Measurements from ENCODE around the gene TTLL5.

TTLL5 gene

DNA sequence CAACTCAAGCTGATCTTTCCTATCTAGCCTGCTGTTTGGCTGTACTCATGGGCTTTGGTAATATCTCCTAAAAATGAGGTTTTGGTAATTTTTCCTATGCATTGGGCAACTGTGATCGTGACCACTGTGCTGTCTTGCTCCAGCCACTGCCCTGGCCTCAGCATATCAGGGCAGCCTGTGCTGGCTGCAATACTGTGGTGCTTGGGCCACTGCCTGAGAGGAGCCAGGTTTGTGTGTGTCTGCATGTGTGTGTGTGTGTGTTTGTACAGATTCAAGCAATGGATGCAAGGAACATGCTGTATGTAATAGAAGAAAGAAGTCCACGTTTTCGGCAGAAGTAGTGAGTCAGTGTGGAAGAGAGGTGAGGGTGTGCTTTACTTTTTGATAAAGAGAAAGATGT, 13.4 kb upstream of the TTLL5 start:
- no peak for DNase-seq
- Histone ChIP-seq H3K4me1 (no peaks in the 10 kb centered on the region), H3K9me3 (no peaks in the 10 kb centered on the region), H3K27me3 (no peaks in the 10 kb centered on the region), H3K4me3 (ENCODE audit: low read depth, low read length) (no peak overlapping the region), H3K36me3 (peaks cover 32% of the 10 kb centered on the region)
- no peak for TF ChIP-seq CTCF (IDR thresholded peaks at IDR 0.05; ENCODE audit: low read depth, low read length)

DNA sequence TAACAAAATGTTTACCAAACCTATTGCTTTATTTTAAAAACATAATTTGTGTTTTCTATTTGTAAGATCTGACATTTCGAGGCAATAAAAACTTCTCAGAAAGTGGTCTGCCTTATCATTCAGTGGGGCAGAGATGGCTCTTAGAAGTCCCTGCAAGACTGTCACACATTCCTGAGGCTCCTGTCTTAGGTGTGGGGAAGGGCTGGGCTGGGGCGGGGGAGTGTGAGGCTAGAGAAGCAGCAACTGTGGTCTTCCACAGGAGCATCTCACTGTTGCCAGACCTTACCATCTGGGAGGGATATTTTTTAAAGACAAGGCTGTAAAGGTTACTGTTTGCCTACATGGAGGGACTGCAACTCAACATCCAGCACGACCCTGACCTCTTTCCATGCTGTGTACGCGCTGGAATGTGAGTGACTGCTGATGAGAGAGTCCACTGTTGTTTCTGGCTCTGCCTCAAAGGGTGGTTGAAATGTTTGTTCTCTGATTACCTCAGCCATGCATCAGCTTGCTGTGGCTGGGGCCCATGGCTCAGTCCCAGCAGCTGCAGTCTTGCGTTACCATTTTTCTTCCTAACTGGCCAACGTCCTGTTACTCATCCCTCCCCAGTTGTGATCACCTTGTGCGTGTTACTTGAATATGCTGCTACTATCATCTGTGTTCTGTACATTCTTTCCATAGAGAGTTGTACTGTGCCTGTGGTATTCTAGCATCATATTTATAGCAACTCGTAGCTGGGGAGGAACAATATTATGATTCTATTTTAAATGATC, 12.8 kb upstream of the TTLL5 start:
- H3K27me3 ChIP-seq = no peaks in the 10 kb centered on the region
- H3K36me3 ChIP-seq = peaks cover 32% of the 10 kb centered on the region
- no peaks in the 10 kb centered on the region for H3K9me3 ChIP-seq
- DNase-seq = no peak
- no peak overlapping the region for H3K4me3 ChIP-seq (ENCODE audit: low read depth, low read length)
- no peak for TF ChIP-seq CTCF (IDR thresholded peaks at IDR 0.05; ENCODE audit: low read depth, low read length)
- H3K4me1 ChIP-seq = no peaks in the 10 kb centered on the region

- DNase-seq = no peak
- peaks cover 37% of the 10 kb centered on the region for H3K36me3 ChIP-seq
- no peak for TF ChIP-seq CTCF (IDR thresholded peaks at IDR 0.05; ENCODE audit: low read depth, low read length)
- H3K27me3 ChIP-seq = no peaks in the 10 kb centered on the region
- no peak overlapping the region for H3K4me3 ChIP-seq (ENCODE audit: low read depth, low read length)
- H3K4me1 ChIP-seq = no peaks in the 10 kb centered on the region
- no peaks in the 10 kb centered on the region for H3K9me3 ChIP-seq
Observed at GRCh38 chr14:75649337-75649736, 11.7 kb upstream of the TTLL5 start.

GRCh38 chr14:75649773-75650172, 11.3 kb upstream of the TTLL5 start:
- H3K27me3 ChIP-seq = no peaks in the 10 kb centered on the region
- TF ChIP-seq CTCF (IDR thresholded peaks at IDR 0.05; ENCODE audit: low read depth, low read length) = no peak
- DNase-seq = no peak
- H3K4me1 ChIP-seq = no peaks in the 10 kb centered on the region
- no peak overlapping the region for H3K4me3 ChIP-seq (ENCODE audit: low read depth, low read length)
- no peaks in the 10 kb centered on the region for H3K9me3 ChIP-seq
- peaks cover 38% of the 10 kb centered on the region for H3K36me3 ChIP-seq

GRCh38 chr14:75650253-75651058, 10.6 kb upstream of the TTLL5 start:
- no peak for DNase-seq
- no peaks in the 10 kb centered on the region for H3K4me1 ChIP-seq
- no peaks in the 10 kb centered on the region for H3K27me3 ChIP-seq
- no peak for TF ChIP-seq CTCF (IDR thresholded peaks at IDR 0.05; ENCODE audit: low read depth, low read length)
- no peak overlapping the region for H3K4me3 ChIP-seq (ENCODE audit: low read depth, low read length)
- H3K9me3 ChIP-seq = no peaks in the 10 kb centered on the region
- peaks cover 38% of the 10 kb centered on the region for H3K36me3 ChIP-seq

- TF ChIP-seq CTCF (IDR thresholded peaks at IDR 0.05; ENCODE audit: low read depth, low read length) = no peak
- Histone ChIP-seq H3K36me3 (peaks cover 38% of the 10 kb centered on the region), H3K4me1 (no peaks in the 10 kb centered on the region), H3K9me3 (no peaks in the 10 kb centered on the region), H3K27me3 (no peaks in the 10 kb centered on the region), H3K4me3 (ENCODE audit: low read depth, low read length) (no peak overlapping the region)
- DNase-seq = no peak
Observed at GRCh38 chr14:75653563-75653962, 7.5 kb upstream of the TTLL5 start.

Measured in BE2C (cell line).